ENCODE results near the gene ARHGEF2. TPM values are rescaled to one million over a fixed set of nuclear protein-coding genes. Genes with fewer than 3 reads are reported as not detected.

ARHGEF2 gene
- total and polyA plus RNA-seq, 12 donors = 22.7 to 79.8 (median 56.9) TPM

DNA sequence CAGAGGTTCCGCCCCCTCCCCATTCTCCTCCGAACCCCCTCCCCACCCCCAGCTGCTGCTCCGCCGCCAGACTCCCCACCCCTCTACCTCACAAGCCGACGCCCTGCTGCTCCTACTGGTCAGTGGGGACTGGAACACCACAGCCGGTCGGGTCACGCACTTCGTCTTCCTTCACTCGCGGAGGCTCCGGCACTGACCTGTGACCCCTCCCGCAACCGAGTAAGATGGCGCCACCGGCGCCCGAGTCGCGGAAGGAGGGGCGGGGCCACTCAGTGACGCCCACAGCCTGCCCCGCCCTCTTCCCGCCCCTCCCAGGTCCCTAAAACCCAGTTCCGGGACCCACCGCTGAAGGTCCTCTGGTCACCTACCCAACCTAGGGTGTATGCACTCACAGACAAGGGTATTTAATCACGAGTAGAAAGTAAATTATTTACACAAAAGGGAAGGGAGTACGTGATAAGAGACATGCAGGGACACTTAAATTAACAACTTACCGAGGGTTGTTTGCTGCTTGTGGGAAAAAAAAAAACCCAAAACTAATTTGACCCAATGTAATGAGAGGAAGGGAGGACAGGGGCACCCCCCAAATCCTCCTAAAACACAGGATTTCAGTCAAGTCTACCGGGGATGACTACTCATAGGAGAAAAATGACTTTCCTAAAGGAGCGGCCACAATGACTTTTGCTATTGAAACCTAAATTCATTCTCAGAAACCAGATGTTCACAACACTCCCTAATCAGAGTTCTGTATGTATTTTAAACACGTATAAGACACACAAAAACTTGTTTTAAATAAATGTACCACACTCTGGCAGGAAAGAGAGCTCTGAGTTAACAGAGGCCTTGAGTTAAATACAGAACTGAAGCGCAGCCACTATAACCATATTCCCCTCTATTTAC is 66.9 kb downstream of the ARHGEF2 start, which contains the start of gene RIT1:
RIT1 (minus strand) TSS at position 194 of the 900 bp plus-strand sequence. CDS start 588 bp downstream, outside the sequence.
- TF ChIP-seq, protein P1, sequence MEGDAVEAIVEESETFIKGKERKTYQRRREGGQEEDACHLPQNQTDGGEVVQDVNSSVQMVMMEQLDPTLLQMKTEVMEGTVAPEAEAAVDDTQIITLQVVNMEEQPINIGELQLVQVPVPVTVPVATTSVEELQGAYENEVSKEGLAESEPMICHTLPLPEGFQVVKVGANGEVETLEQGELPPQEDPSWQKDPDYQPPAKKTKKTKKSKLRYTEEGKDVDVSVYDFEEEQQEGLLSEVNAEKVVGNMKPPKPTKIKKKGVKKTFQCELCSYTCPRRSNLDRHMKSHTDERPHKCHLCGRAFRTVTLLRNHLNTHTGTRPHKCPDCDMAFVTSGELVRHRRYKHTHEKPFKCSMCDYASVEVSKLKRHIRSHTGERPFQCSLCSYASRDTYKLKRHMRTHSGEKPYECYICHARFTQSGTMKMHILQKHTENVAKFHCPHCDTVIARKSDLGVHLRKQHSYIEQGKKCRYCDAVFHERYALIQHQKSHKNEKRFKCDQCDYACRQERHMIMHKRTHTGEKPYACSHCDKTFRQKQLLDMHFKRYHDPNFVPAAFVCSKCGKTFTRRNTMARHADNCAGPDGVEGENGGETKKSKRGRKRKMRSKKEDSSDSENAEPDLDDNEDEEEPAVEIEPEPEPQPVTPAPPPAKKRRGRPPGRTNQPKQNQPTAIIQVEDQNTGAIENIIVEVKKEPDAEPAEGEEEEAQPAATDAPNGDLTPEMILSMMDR (IDR thresholded peaks at IDR 0.05) = peak in 1 of 9 donors; percentile 12
- peaks cover 0 to 85% (median 55%) of the 10 kb centered on the region in 9 donors for H3K36me3 ChIP-seq
- intact Hi-C loops (cut with DNase I) = loop anchor here in 5 of 10 donors (2.0 to 5.0 kb wide), 3 partner anchors 49 to 54 kb away; partner anchors contain the start of genes GON4L (in 2 of the 5) and SYT11 (in 2 of the 5)

DNA sequence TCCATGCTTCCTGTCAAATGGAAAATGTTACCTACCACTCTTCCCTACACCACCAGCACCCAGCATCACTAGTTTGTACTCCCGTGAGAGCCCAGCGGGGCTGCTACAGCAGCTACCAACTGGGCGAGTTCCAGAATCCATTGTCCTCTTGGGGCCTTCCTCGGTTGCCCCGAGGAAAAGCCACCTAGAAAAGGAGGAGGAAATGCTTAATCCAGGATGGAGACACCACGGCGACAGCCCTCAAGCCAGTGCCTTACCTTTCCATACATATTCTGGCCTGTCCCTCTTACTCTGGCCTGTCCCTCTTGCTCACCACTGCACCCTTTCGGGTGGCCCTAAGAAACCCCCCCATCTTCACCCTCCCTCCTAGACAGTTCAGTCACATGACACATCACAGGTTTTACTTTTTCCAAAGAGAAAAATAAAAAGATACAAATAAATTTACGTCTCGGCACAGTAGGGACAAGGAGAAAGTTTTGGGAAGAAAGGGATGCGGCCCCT is 67.7 kb downstream of the ARHGEF2 start:
- WGBS, 2 donors = 1 to 2% methylated on average over 11 of the region's 11 CpGs
- intact Hi-C loops (cut with DNase I) = loop anchor here in 5 of 10 donors (2.0 to 5.0 kb wide), 3 partner anchors 48 to 53 kb away; partner anchors contain the start of genes GON4L (in 2 of the 5) and SYT11 (in 2 of the 5)
- Histone ChIP-seq H3K4me1 (peaks cover 2 to 29% (median 12%) of the 10 kb centered on the region in 9 donors), H3K36me3 (peaks cover 0 to 85% (median 55%) of the 10 kb centered on the region in 9 donors), H3K9me3 (no peaks in the 10 kb centered on the region), H3K4me3 (peak overlapping the region; percentile 60 to 85 (median 77)), H3K27me3 (no peaks in the 10 kb centered on the region), H3K27ac (peak overlapping the region; percentile 70 to 96 (median 92))
- TF ChIP-seq, protein P1 (IDR thresholded peaks at IDR 0.05) = peak in 2 of 9 donors; percentile 15 to 33
- DNase-seq = peak in 1 of 2 donors; percentile 25
- ATAC-seq = peak; percentile 63 to 84 (median 78)

More for the DNA sequence above, 66.9 kb downstream of the ARHGEF2 start, which contains the start of gene RIT1:
- peak within 1 kb of the TSS; percentile 60 to 85 (median 77) for H3K4me3 ChIP-seq
- peak; percentile 97 to 99 (median 98) for ATAC-seq
- peak; percentile 88 to 89 for DNase-seq
- no peaks in the 10 kb centered on the region for H3K9me3 ChIP-seq
- 6 to 8% methylated on average over 34 of the region's 34 CpGs for WGBS, 2 donors
- peak within 1 kb of the TSS; percentile 70 to 96 (median 92) for H3K27ac ChIP-seq
- no peaks in the 10 kb centered on the region for H3K27me3 ChIP-seq
- peaks cover 2 to 29% (median 12%) of the 10 kb centered on the region in 9 donors for H3K4me1 ChIP-seq

DNA sequence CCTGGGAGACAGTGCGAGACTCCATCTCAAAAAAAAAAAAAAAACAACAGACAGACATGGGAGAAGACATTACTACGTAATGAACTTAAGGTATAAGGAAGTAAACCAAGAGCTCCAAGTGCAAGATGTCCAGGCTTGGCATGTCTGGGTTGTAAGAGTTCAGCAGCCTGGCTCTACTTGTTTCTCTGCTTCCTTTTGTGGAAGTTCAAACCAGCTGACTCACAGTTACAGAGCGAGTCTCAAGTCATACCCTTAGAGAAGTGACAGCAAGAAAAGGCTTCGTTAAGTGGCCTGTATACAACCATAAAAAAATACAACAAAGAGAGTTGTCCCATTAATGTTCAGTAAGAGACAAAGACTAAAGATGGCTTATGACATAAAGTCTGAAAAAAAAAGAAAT is 68.5 kb downstream of the ARHGEF2 start:
- ATAC-seq = peak in 4 of 8 donors; percentile 17 to 34 (median 26)
- TF ChIP-seq, protein P1 (IDR thresholded peaks at IDR 0.05) = no peak
- 72 to 77% methylated on average over 4 of the region's 4 CpGs for WGBS, 2 donors
- Histone ChIP-seq H3K4me1 (peaks cover 2 to 29% (median 12%) of the 10 kb centered on the region in 9 donors), H3K27me3 (no peaks in the 10 kb centered on the region), H3K36me3 (peaks cover 0 to 85% (median 55%) of the 10 kb centered on the region in 9 donors), H3K27ac (peak overlapping the region in 6 of 10 donors; percentile 92 to 96 (median 94)), H3K4me3 (peak overlapping the region in 8 of 10 donors; percentile 60 to 85 (median 80)), H3K9me3 (no peaks in the 10 kb centered on the region)
- no peak for DNase-seq
- intact Hi-C loops (cut with DNase I) = loop anchor here in 7 of 10 donors (2.0 to 10.0 kb wide), 5 partner anchors 48 to 248 kb away; partner anchors contain the start of genes GON4L (in 2 of the 7) and SYT11 (in 2 of the 7)

DNA sequence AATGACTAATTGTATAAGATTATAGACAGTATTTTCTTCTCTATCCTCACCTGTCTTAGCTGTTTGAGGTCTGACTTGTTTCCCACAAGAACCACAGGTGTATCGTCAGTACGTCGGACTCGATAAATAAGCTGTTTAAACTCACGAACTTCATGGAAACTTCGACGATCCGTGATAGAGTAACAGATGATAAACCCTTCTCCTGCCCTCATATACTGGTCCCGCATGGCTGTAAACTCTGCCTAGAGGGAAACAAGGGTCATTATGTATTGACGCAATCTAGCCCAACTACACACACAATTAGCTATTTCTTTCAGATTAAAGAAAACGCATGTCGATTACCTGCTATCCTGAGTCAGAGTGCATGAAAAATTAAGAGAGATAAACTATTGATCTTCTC is 74.1 kb downstream of the ARHGEF2 start:
- H3K9me3 ChIP-seq = no peaks in the 10 kb centered on the region
- TF ChIP-seq, protein P1 (IDR thresholded peaks at IDR 0.05) = no peak
- ATAC-seq (no peak), DNase-seq (no peak)
- 95 to 97% methylated on average over 12 of the region's 12 CpGs for WGBS, 2 donors
- no peaks in the 10 kb centered on the region for H3K27me3 ChIP-seq
- H3K4me3 ChIP-seq = no peak overlapping the region
- H3K27ac ChIP-seq = no peak overlapping the region
- intact Hi-C loops (cut with DNase I) = loop anchor here in 1 of 10 donors (10.0 kb wide), 1 partner anchor 129 kb away; no protein-coding TSS in a partner anchor
- peaks cover 0 to 9% (median 0%) of the 10 kb centered on the region in 9 donors for H3K4me1 ChIP-seq
- peaks cover 0 to 100% (median 85%) of the 10 kb centered on the region in 9 donors for H3K36me3 ChIP-seq
